Measurements from ENCODE around the gene RAB26. TPM values are rescaled to one million over a fixed set of nuclear protein-coding genes. Genes with fewer than 3 reads are reported as not detected.

RAB26 gene
- under 1 TPM; 0.33 to 0.69 TPM for total RNA-seq

GRCh38 chr16:2147981-2148671, at the start of gene RAB26:
Gene RAB26, plus strand, starts transcription at chr16:2148625. Its CDS starts 159 bp downstream, at chr16:2148784.

GRCh38 chr16:2135770-2136490, 12.5 kb upstream of the RAB26 start, which contains the start of gene PKD1:
Gene PKD1, minus strand, starts transcription at chr16:2135898. Its CDS starts 209 bp downstream, at chr16:2135689.

GRCh38 chr16:2155091-2155950, 6.9 kb downstream of the RAB26 start, which contains the start of gene TRAF7:
Gene TRAF7, plus strand, starts transcription at chr16:2155782. Its CDS starts 8,139 bp downstream, at chr16:2163921.

GRCh38 chr16:2196162-2196980, 47.9 kb downstream of the RAB26 start, which contains the start of gene CASKIN1:
Gene CASKIN1, minus strand, starts transcription at chr16:2196605. Its CDS starts 173 bp downstream, at chr16:2196432.

Small RNA genes lying within 50 kb of the gene (small RNA-seq; reads per million reads assigned to genes)
- gene MIR3180-5 (0 reads per million in 2 donors), gene MIR4516 (0 reads per million in 2 donors), gene RF00019 (0 reads per million in 2 donors), gene SNORD60 (0 reads per million in 2 donors)

Other genes starting within 250 kb of the RAB26 start
- not detected for gene HS3ST6, start 230.2 kb upstream of the RAB26 start, total RNA-seq
- gene MSRB1, start 205.4 kb upstream of the RAB26 start, total RNA-seq: 10 to 100 TPM; 11.4 to 16.0 TPM
- not detected for gene RPL3L, start 193.9 kb upstream of the RAB26 start, total RNA-seq
- 100 to 1,000 TPM; 131 to 144 TPM for gene NDUFB10, start 189.1 kb upstream of the RAB26 start, total RNA-seq
- 1,000 to 10,000 TPM in 1 of 2 donors, 100 to 1,000 TPM in 1; 727 to 1,558 TPM for gene RPS2, start 183.8 kb upstream of the RAB26 start, total RNA-seq
- gene RNF151, start 181.8 kb upstream of the RAB26 start, total RNA-seq: not detected
- 10 to 100 TPM; 27.5 to 45.0 TPM for gene TBL3, start 176.6 kb upstream of the RAB26 start, total RNA-seq
- gene NOXO1, start 167.2 kb upstream of the RAB26 start, total RNA-seq: under 1 TPM in 1 of 2 donors, not detected in 1; 0.34 TPM
- gene GFER, start 164.4 kb upstream of the RAB26 start, total RNA-seq: 10 to 100 TPM in 1 of 2 donors, 1 to 10 TPM in 1; 9.6 to 13.3 TPM
- gene SYNGR3, start 158.7 kb upstream of the RAB26 start, total RNA-seq: under 1 TPM in 1 of 2 donors, not detected in 1; 0.69 TPM
- gene ZNF598, start 138.8 kb upstream of the RAB26 start, total RNA-seq: 10 to 100 TPM; 26.6 to 29.6 TPM
- gene NPW, start 128.8 kb upstream of the RAB26 start, total RNA-seq: under 1 TPM in 1 of 2 donors, not detected in 1; 0.33 TPM
- gene NHERF2, start 121.7 kb upstream of the RAB26 start, total RNA-seq: 1 to 10 TPM; 4.1 to 9.7 TPM
- gene NTHL1, start 100.8 kb upstream of the RAB26 start, total RNA-seq: 10 to 100 TPM; 20.0 to 45.3 TPM
- gene TSC2, start 100.6 kb upstream of the RAB26 start, total RNA-seq: 10 to 100 TPM; 35.6 to 41.6 TPM
- gene PKD1, start 12.7 kb upstream of the RAB26 start, total RNA-seq: 10 to 100 TPM; 82.6 to 94.6 TPM
- gene TRAF7, start 7.2 kb downstream of the RAB26 start, total RNA-seq: 10 to 100 TPM; 44.4 to 53.9 TPM
- 1 to 10 TPM in 1 of 2 donors, under 1 TPM in 1; 0.34 to 1.7 TPM for gene CASKIN1, start 48.0 kb downstream of the RAB26 start, total RNA-seq
- 10 to 100 TPM; 28.6 to 47.6 TPM for gene MLST8, start 56.8 kb downstream of the RAB26 start, total RNA-seq
- gene BRICD5, start 62.2 kb downstream of the RAB26 start, total RNA-seq: 1 to 10 TPM; 1.3 to 2.1 TPM
- 10 to 100 TPM; 28.9 to 40.6 TPM for gene PGP, start 66.2 kb downstream of the RAB26 start, total RNA-seq
- gene E4F1, start 75.0 kb downstream of the RAB26 start, total RNA-seq: 10 to 100 TPM; 23.4 to 29.6 TPM
- under 1 TPM; under 0.01 to 0.69 TPM for gene DNASE1L2, start 87.8 kb downstream of the RAB26 start, total RNA-seq
- gene ECI1, start 103.0 kb downstream of the RAB26 start, total RNA-seq: 10 to 100 TPM; 23.4 to 27.3 TPM
- gene RNPS1, start 119.5 kb downstream of the RAB26 start, total RNA-seq: 100 to 1,000 TPM in 1 of 2 donors, 10 to 100 TPM in 1; 96.0 to 155 TPM
- gene ABCA3, start 192.1 kb downstream of the RAB26 start, total RNA-seq: under 1 TPM; under 0.01 to 0.69 TPM